ENCODE results near the gene ERI3.
"Not testable (repeated sequence)": the region's sequence is repeated elsewhere in the genome, so short reads cannot be mapped to it uniquely, and the experiment has no call there.

Gene ERI3

GRCh38 chr1:44217809-44218410 lies 137.1 kb downstream of the ERI3 start:
- no peak overlapping the region for H3K4me3 ChIP-seq (ENCODE audit: low read depth, low read length)
- TF ChIP-seq CTCF (IDR thresholded peaks at IDR 0.05; ENCODE audit: borderline replicate concordance, insufficient read depth, low read depth, low read length): peak; percentile 93

GRCh38 chr1:44213222-44214112 lies 141.6 kb downstream of the ERI3 start, which contains the start of gene DMAP1:
Gene DMAP1 (plus strand): TSS chr1:44213471. CDS start chr1:44213754, 283 bp downstream.
- TF ChIP-seq CTCF (IDR thresholded peaks at IDR 0.05; ENCODE audit: borderline replicate concordance, insufficient read depth, low read depth, low read length): no peak
- H3K4me3 ChIP-seq (ENCODE audit: low read depth, low read length): peak within 1 kb of the TSS; percentile 60

GRCh38 chr1:44212355-44213221 lies 142.5 kb downstream of the ERI3 start:
- no peak for TF ChIP-seq CTCF (IDR thresholded peaks at IDR 0.05; ENCODE audit: borderline replicate concordance, insufficient read depth, low read depth, low read length)
- peak overlapping the region; percentile 60 for H3K4me3 ChIP-seq (ENCODE audit: low read depth, low read length)

- TF ChIP-seq CTCF (IDR thresholded peaks at IDR 0.05; ENCODE audit: borderline replicate concordance, insufficient read depth, low read depth, low read length): no peak
- no peak overlapping the region for H3K4me3 ChIP-seq (ENCODE audit: low read depth, low read length)
These were observed 144.5 kb downstream of the ERI3 start for GRCh38 chr1:44210595-44210994.

GRCh38 chr1:44208226-44208625 lies 146.8 kb downstream of the ERI3 start:
- no peak overlapping the region for H3K4me3 ChIP-seq (ENCODE audit: low read depth, low read length)
- TF ChIP-seq CTCF (IDR thresholded peaks at IDR 0.05; ENCODE audit: borderline replicate concordance, insufficient read depth, low read depth, low read length): no peak

- not testable (repeated sequence) for H3K4me3 ChIP-seq (ENCODE audit: low read depth, low read length)
These were observed 148.5 kb downstream of the ERI3 start for GRCh38 chr1:44206545-44206944.

- no peak overlapping the region for H3K4me3 ChIP-seq (ENCODE audit: low read depth, low read length)
- no peak for TF ChIP-seq CTCF (IDR thresholded peaks at IDR 0.05; ENCODE audit: borderline replicate concordance, insufficient read depth, low read depth, low read length)
These were observed 154.7 kb downstream of the ERI3 start for GRCh38 chr1:44200336-44200735.

All from GM12875 (cell line).